SJSA1 (cell line): Measurements from ENCODE around the gene TMEM150A. TPM values are rescaled to one million over a fixed set of nuclear protein-coding genes. Genes with fewer than 3 reads are reported as not detected.

Source experiments
- DNase-seq, 2 experiments: peaks; one replicate each; pipeline ENCODE4 v3.0.0-alpha.2; 2015 to 2020; ENCODE audit warnings: low spot score in 2 of 2, low read depth in 1 of 2
- H3K27ac ChIP-seq: fragments of 250-450 bp; sonication (Bioruptor Pico); 2 replicates; pipeline ENCODE4 v1.5.1; 2020; ENCODE audit warnings: mild to moderate bottlenecking, moderate library complexity
- H3K27me3 ChIP-seq: fragments of 250-450 bp; sonication (Bioruptor Pico); replicated peaks from 2 replicates; pipeline ENCODE4 v1.5.1; 2020; ENCODE audit warnings: mild to moderate bottlenecking, moderate library complexity
- H3K36me3 ChIP-seq: fragments of 250-450 bp; sonication (Bioruptor Pico); 2 replicates; pipeline ENCODE4 v1.5.1; 2020; ENCODE audit warnings: mild to moderate bottlenecking
- H3K4me1 ChIP-seq: fragments of 250-450 bp; sonication (Bioruptor Pico); replicated peaks from 2 replicates; pipeline ENCODE4 v1.6.1; 2021; ENCODE audit warnings: mild to moderate bottlenecking
- H3K4me3 ChIP-seq: fragments of 250-450 bp; sonication (Bioruptor Pico); 2 replicates; pipeline ENCODE4 v1.5.1; 2020; ENCODE audit warnings: mild to moderate bottlenecking
- H3K9me3 ChIP-seq: fragments of 250-450 bp; sonication (Bioruptor Pico); replicated peaks from 2 replicates; pipeline ENCODE4 v1.5.1; 2020; ENCODE audit warnings: mild to moderate bottlenecking
- total RNA-seq: library from RNA; depleted of rRNA; stranded (reverse); fragments of >200 nt; shearing (Covaris generic); gene quantifications from 2 replicates; pipeline ENCODE4 v1.2.3, GENCODE V29; 2014; rRNA removed

The TMEM150A gene
- total RNA-seq, 1 experiment from 2014 or later: 5.1 TPM

DNA sequence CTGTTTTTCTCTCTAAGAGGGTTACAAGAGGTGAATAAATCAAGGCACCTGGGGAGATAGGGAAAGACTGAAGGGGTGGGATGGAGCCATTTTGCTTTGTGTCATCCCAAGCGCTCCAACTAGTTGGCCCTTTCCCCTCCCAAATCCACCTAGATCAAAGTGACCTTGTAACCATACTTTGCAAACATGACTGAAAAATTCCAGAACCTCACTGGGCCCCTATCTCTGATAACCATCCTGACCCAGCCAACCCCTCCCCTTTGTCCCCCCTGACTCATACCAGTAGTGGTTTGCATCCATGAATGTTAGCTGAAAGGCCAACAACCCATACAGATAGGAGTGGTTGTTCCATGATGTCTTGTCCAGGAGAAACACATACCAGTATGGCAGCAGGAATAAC, 44.3 kb downstream of the TMEM150A start:
- H3K36me3 ChIP-seq: peaks cover 55% of the 10 kb centered on the region
- no peak for DNase-seq
- H3K27me3 ChIP-seq: no peaks in the 10 kb centered on the region

GRCh38 chr2:85557130-85557529, 45.4 kb downstream of the TMEM150A start:
- DNase-seq: no peak

More for the DNA sequence above, 44.3 kb downstream of the TMEM150A start:
- no peaks in the 10 kb centered on the region for H3K9me3 ChIP-seq
- H3K27ac ChIP-seq: no peak overlapping the region
- H3K4me1 ChIP-seq: peaks cover 7% of the 10 kb centered on the region; the same call in 1 of the 2 replicates
- H3K4me3 ChIP-seq: no peak overlapping the region

DNA sequence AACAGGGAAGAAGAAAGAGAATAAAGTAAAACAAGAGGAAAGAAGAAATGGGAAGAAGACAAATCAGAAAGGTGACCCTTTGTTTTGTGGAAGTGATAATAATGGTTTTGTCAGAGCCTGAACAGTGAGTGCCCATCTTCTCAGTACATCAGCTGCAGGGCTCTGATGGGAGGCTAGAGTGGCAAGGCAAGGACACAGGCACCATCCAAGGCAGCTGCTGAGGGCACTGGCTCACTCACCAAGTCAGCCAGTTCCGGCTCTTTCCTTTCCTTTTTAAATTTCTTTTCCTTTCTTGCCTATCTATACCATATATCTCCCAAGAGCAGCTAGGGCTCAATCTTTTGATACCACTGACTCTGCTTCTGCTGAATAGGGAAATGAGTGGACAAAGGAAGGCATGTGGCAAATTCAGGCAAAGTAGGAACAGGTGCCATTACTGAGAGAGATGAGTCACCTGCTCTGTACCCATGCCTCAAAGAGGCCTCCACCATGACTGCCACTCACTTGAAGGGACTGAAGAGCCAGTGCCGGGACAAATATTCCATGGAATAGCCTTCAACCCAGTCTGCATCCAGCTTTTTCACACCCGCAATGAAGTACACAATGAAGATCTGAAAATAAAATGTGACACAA, 47.4 kb downstream of the TMEM150A start:
- Histone ChIP-seq H3K27ac (no peak overlapping the region), H3K36me3 (peaks cover 83% of the 10 kb centered on the region), H3K27me3 (no peaks in the 10 kb centered on the region), H3K4me1 (peaks cover 4% of the 10 kb centered on the region; the same call in 1 of the 2 replicates), H3K9me3 (no peaks in the 10 kb centered on the region), H3K4me3 (no peak overlapping the region)
- no peak for DNase-seq

More at GRCh38 chr2:85557130-85557529, 45.4 kb downstream of the TMEM150A start:
- no peak overlapping the region for H3K27ac ChIP-seq
- H3K4me3 ChIP-seq: no peak overlapping the region
- H3K9me3 ChIP-seq: no peaks in the 10 kb centered on the region
- H3K36me3 ChIP-seq: peaks cover 65% of the 10 kb centered on the region
- H3K4me1 ChIP-seq: peaks cover 7% of the 10 kb centered on the region; the same call in 1 of the 2 replicates
- H3K27me3 ChIP-seq: no peaks in the 10 kb centered on the region

GRCh38 chr2:85553184-85553583, 49.3 kb downstream of the TMEM150A start:
- no peaks in the 10 kb centered on the region for H3K27me3 ChIP-seq
- no peak for DNase-seq
- H3K9me3 ChIP-seq: no peaks in the 10 kb centered on the region; the same call in 1 of the 2 replicates
- no peak overlapping the region for H3K4me3 ChIP-seq
- peaks cover 88% of the 10 kb centered on the region for H3K36me3 ChIP-seq
- no peak overlapping the region for H3K27ac ChIP-seq
- peaks cover 10% of the 10 kb centered on the region for H3K4me1 ChIP-seq

GRCh38 chr2:85551698-85552678, 50.5 kb downstream of the TMEM150A start:
- no peak overlapping the region for H3K27ac ChIP-seq
- DNase-seq: peak; percentile 75 to 82

DNA sequence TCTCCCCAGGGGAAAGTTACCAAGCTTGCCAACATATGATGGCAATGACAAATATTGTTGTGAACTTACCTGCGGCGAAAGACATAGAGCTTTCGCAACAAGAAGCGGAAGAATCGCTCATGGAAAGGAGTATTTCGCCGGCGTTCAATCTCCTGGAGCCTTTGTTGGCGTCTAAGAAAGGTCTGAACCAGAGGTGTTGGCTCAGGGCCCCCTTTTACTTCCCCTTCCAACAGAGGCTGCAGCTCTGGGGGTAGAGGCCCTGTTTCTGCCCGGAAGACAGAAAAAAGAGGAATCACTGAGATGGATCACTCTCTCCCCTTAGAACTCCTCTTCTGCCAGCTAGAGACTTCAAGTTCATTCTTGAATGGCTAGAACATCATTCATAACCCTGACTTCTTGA, 52.0 kb downstream of the TMEM150A start:
- Histone ChIP-seq H3K9me3 (peaks cover 3% of the 10 kb centered on the region; the same call in 1 of the 2 replicates), H3K27ac (peak overlapping the region; percentile 8; the same call in 1 of the 2 replicates), H3K4me1 (peaks cover 10% of the 10 kb centered on the region), H3K36me3 (peaks cover 93% of the 10 kb centered on the region), H3K27me3 (peaks cover 4% of the 10 kb centered on the region; the same call in 1 of the 2 replicates), H3K4me3 (no peak overlapping the region)
- DNase-seq: no peak

More at GRCh38 chr2:85551698-85552678, 50.5 kb downstream of the TMEM150A start:
- peaks cover 2% of the 10 kb centered on the region; the same call in 1 of the 2 replicates for H3K9me3 ChIP-seq
- peaks cover 10% of the 10 kb centered on the region for H3K4me1 ChIP-seq
- peaks cover 4% of the 10 kb centered on the region; the same call in 1 of the 2 replicates for H3K27me3 ChIP-seq
- no peak overlapping the region for H3K4me3 ChIP-seq
- H3K36me3 ChIP-seq: peaks cover 91% of the 10 kb centered on the region

GRCh38 chr2:85549826-85550225, 52.7 kb downstream of the TMEM150A start:
- Histone ChIP-seq H3K36me3 (peaks cover 93% of the 10 kb centered on the region), H3K27me3 (peaks cover 4% of the 10 kb centered on the region; the same call in 1 of the 2 replicates), H3K9me3 (peaks cover 3% of the 10 kb centered on the region; the same call in 1 of the 2 replicates), H3K27ac (peak overlapping the region; percentile 8; the same call in 1 of the 2 replicates), H3K4me1 (peaks cover 10% of the 10 kb centered on the region), H3K4me3 (no peak overlapping the region)
- DNase-seq: peak; percentile 12 to 49

- Histone ChIP-seq H3K27ac (no peak overlapping the region), H3K9me3 (peaks cover 3% of the 10 kb centered on the region; the same call in 1 of the 2 replicates), H3K4me1 (peaks cover 10% of the 10 kb centered on the region), H3K4me3 (no peak overlapping the region), H3K27me3 (peaks cover 4% of the 10 kb centered on the region; the same call in 1 of the 2 replicates), H3K36me3 (peaks cover 93% of the 10 kb centered on the region)
- DNase-seq: no peak
Observed at GRCh38 chr2:85549095-85549494, 53.4 kb downstream of the TMEM150A start.

GRCh38 chr2:85548608-85548900, 53.9 kb downstream of the TMEM150A start:
- Histone ChIP-seq H3K27me3 (peaks cover 4% of the 10 kb centered on the region; the same call in 1 of the 2 replicates), H3K9me3 (peaks cover 3% of the 10 kb centered on the region; the same call in 1 of the 2 replicates), H3K4me1 (peaks cover 10% of the 10 kb centered on the region), H3K36me3 (peaks cover 94% of the 10 kb centered on the region), H3K4me3 (no peak overlapping the region), H3K27ac (no peak overlapping the region)
- DNase-seq: no peak

Other genes with a start within 250 kb of the TMEM150A start
- gene RETSAT, start 248.2 kb downstream of the TMEM150A start, total RNA-seq: 40.7 and 55.8 TPM in 2 replicates
- gene ELMOD3, start 247.9 kb downstream of the TMEM150A start, total RNA-seq: 13.7 and 22.3 TPM in 2 replicates
- gene CAPG, start 192.3 kb downstream of the TMEM150A start, total RNA-seq: 0.60 and 1.4 TPM in 2 replicates
- gene SH2D6, start 184.0 kb downstream of the TMEM150A start, total RNA-seq: not detected in 2 replicates
- gene MAT2A, start 63.5 kb downstream of the TMEM150A start, total RNA-seq: 84.2 and 92.7 TPM in 2 replicates
- gene GGCX, start 41.2 kb downstream of the TMEM150A start, total RNA-seq: 38.0 and 41.2 TPM in 2 replicates
- not detected in 2 replicates for gene VAMP8, start 25.1 kb downstream of the TMEM150A start, total RNA-seq
- 37.0 and 47.5 TPM in 2 replicates for gene VAMP5, start 18.3 kb downstream of the TMEM150A start, total RNA-seq
- 212 and 219 TPM in 2 replicates for gene RNF181, start 7.0 kb downstream of the TMEM150A start, total RNA-seq
- gene C2orf68, start 9.4 kb upstream of the TMEM150A start, total RNA-seq: 12.2 and 16.0 TPM in 2 replicates
- gene USP39, start 13.5 kb upstream of the TMEM150A start, total RNA-seq: 107 and 128 TPM in 2 replicates
- gene SFTPB, start 65.5 kb upstream of the TMEM150A start, total RNA-seq: not detected in 2 replicates
- gene GNLY, start 91.7 kb upstream of the TMEM150A start, total RNA-seq: not detected in 2 replicates
- 9.8 and 16.4 TPM in 2 replicates for gene ATOH8, start 151.3 kb upstream of the TMEM150A start, total RNA-seq